ENCODE results near the gene EEF1A2.

EEF1A2 gene

DNA sequence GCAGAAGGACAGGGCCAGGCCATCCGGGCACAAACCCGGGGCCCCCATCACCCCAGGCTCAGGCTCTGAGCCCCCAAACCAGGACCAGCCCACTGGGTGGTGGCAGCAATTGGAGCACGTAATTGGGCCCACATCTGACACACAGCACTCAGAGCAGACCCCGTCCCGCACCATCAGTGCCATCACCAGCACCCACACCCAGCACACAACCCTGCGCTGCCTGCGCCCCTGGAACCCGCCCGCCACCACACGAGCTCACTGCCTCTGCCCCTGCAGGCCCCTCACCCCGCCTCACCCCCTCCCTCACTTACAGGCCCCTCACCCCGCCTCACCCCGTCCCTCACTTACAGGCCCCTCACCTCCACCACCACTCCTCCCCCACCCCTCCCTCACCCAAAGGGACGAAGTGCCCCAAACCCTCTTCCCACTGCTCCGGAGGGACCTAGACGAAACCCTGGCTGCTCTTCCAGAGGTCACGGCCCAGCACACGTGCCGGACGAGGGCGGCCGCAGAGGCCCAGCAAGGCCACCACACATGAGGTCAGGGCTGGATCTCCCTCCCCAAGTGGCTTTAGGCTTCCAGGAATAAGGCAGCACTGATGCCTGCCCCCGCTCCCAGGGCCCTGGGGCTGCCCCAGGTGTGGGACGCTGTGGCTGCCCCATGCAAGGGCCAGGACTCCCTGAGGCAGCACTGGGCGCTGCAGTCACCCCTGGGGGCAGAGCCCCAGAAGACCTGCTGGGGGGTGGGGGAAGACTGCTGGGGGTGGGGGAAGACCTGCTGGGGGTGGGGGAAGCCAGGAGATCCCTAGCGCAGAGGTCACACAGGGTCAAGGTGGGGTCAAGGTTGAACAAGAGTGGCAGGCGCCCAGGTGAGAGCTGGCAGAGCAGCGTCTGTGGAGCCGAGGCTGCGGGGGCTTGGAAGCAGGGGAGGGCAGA lies 48.8 kb downstream of the EEF1A2 start:
- no peak for DNase-seq (ENCODE audit: low read depth)

DNA sequence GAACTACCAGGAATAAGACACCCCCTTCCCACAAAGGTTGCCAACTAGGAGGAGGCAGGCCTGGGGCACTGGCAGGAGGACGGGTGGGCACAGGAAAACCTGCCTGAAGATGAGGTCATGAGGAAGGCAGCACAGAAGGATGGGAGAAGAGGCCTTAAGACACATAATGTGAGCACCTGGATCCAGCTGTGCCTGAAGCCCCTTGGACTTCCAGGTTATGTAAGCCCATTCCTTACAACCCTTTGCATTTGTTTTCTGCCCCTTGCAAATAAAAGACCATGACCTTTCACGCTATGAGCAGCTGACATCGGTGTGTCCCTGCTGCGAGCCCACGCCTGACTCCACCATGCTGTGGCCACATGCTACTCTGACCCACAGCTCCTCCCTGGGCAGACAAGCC lies 49.9 kb downstream of the EEF1A2 start:
- no peak for DNase-seq (ENCODE audit: low read depth)

DNA sequence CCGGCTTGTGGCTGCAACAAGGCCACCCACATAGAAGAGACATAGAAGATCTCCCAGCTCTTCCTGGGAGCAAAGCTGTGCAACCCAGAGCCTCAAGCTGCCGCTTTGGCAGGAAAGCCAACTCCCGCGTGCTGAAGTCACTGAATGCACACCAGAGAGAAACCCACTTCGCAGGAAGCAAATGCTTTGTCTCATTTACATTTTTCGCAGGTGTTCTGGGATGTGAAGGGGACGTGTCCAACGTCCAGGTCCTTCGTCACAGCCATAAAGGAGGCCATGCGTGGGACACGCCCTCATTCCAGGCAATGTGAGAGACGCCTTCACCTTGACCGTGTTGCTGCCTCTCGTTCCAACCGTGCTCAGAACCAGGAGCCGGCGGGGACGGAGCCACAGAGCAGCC lies 50.9 kb downstream of the EEF1A2 start:
- DNase-seq (ENCODE audit: low read depth), result no peak

DNA sequence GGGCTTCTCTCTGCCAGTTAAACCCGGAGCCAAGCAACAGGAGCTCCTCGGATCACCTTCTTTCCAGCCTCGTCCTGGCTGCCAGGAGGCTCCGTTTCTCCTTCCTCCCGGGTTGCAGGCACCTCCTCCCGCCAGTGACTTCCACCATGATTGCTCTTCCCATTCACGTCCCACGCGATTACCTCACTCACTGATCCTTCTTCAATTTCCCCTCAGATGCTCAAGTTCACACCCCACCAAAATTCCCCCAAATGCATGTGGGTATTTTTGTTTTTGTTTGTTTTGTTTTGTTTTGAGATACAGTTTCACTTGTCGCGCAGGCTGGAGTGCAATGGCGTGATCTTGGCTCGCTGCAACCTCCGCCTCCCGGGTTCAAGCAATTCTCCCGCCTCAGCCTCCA lies 51.6 kb downstream of the EEF1A2 start:
- DNase-seq (ENCODE audit: low read depth), result no peak

DNA sequence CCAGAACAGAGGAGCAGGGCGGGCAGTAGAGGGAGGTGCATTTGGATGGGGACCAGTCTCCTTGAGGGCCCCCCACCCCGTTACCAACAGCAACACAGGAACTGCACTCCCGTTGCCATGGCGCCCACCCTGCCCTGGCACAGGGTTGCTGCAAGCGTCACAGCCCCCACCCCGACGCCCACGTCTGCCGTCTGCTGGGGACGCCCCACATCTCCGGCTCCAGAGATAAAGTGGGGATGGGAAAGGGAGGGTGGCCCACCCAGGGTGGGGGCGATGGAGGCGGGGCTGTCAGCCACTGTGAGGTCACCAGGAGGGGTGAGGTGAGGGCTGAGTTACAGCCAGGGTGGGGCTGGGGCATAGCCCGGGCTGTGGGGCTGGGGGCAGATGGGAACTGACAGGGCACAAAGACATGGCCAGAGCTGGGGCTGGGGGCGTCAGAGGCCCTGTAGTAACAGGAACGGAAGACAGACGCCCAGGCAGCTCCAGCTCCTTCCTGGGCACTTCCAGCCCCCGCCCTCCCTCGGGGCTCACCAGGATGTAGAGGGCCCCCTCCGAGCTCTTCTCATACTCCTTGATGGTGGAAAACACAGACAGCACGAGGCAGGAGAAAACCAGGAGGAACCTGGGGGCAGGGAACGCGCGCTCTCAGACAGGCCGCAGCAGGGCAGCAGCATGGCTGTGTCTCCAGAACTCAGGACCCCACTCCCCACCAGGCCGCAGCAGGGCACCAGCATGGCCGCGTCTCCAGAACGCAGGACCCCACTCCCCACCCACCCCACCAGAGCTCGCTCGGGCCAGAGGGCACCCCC lies 52.5 kb downstream of the EEF1A2 start:
- DNase-seq (ENCODE audit: low read depth), result no peak

DNA sequence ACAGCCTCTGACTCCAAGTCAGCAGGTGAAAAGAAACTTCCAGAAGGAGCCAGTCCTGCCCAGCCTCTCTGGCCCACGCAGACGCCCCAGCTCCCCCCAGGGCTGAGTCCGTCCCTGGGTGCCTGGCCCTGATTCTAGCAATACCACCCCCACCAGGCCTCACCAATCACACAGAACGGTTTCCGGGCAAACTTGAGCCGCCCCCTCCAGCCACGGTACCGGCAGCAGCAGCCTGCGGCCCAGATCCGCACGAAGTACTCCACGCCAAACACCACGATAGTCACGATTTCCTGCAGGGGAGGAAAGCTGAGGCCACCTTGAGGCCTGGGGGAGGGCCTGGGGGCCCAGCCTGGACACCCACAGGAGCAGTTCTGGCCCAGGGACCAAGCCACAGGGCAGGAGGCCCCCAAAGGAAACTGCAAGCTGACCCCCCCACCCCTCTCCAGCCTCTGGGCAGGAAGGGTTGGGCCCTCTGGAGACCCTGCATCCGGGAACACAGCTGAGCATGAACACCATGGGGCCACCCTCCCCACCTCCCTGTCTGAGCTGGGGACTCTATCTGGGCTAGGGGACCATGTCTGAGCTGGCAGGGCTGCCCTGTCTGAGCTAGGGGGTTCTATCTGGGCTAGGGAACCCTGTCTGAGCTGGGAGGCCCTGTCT lies 53.7 kb downstream of the EEF1A2 start:
- no peak for DNase-seq (ENCODE audit: low read depth)

DNA sequence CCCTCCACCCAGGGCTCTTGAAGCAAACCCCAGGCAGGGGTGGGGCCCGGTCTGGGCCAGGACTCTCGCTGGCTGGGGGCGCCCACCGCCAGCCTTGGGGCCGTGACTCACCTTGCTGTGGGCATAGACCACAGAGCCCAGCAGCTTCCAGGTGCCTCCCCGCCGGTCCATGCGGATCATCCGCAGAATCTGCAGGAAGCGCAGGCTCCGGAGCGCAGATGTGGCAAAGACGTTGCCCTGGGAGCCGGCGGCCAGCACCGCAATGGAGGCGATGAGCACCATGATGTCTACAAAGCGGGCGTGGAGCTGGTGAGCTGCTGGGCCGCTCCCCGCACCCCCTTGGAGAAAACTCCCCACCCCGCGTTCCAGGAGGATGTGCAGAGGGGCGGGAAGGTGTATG lies 54.3 kb downstream of the EEF1A2 start:
- no peak for DNase-seq (ENCODE audit: low read depth)

DNA sequence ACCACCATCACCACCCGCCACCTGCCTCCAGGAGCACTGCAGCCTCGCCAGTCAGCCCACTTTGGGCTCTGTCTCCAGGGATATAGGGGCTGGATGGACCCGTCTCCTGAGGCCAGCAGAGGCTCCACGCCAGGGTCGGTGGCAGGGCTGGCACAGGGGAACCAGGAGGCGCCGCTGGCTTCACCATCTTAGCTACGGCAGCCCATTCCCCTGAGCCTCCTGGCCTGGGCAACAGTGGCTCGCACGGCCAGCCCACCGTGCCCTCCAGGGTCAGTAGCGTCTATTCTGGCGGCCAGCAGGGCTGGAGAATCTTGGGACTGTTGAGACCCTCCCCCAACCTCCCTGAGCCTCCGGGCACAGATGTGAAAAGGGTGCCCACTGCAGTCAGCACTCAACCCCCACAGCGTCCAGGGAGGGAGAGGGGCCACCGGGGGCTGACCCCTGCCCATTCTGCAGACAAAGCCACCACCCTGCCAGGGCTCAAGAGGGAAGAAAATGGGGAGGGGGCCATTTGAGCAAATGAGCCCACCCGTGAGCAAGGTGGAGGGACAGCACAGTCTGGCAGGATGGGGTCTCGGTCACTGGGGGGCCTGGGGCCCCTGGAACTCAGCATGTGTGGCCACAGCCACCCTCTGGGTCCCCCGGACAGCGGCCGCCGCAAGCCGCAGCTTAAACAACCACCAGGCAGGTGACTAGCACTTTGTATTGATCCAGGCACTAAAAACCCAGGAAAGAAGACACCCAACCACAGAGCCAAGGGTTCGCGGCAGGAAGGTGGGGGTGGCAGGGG lies 55.1 kb downstream of the EEF1A2 start:
- DNase-seq (ENCODE audit: low read depth), result no peak

DNA sequence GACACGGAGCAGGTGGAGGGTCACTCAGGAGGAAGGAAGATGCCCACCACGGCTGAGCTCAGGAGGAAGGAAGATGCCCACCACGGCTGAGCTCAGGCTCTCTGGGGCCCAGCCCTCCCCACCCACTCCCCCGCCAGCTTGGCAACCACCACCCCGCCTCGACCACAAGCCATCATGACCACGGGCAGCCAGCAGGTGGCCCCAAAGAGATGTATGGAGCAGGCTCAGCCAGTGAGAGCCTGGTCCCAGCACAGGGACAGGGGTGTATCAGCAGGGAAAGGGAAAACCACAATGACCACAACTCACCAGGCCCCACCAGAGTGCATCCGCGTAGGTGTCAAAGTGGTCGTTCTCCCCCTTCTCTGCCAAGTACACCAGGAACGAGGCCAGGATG lies 56.8 kb downstream of the EEF1A2 start:
- DNase-seq (ENCODE audit: low read depth), result peak; percentile 37

DNA sequence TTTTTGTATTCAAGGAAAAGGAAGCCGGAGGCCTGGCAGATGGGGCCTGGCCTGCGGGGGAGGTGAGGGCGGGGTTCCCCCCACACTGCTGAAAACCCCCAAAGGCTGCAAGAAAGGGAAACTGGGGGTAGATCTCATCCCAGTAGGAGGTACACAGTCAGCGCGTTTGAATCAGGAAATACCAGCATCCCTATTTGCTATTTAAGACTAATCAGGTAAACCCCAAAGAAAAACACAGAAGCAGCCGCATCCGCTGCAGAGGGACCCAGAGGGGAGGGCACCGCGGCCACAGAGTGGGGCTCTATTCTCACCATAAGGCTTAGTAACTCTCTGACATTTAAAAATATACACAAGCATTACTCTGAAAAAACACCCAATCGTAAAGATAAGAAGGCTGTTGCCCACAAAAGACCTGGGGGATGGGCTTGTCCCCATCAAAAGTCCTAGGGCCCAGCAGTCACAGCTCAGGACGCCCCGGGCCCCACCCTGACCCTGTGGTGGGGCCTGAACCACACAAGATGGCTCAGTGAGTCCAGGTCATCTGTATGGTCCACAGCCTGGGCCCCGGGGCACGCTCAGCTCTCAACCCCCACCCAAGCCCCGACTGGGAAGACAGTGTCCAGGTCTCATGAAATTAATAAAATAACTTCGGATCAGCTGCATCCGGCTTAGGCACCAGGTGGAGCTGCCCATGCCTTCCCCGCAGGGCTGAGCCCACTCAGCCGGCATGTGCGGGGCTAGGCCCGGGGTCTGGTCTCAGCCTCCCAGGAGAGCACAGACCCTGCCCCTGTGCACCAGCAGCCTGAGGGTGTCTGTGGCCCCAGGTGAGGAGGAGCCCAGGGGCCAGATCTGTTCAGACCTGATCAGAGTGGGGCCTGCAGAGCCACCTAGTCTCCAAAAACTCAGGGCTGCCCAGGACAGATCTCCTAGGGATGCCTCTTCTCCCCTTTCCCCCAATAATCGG lies 57.5 kb downstream of the EEF1A2 start:
- DNase-seq (ENCODE audit: low read depth), result no peak

DNA sequence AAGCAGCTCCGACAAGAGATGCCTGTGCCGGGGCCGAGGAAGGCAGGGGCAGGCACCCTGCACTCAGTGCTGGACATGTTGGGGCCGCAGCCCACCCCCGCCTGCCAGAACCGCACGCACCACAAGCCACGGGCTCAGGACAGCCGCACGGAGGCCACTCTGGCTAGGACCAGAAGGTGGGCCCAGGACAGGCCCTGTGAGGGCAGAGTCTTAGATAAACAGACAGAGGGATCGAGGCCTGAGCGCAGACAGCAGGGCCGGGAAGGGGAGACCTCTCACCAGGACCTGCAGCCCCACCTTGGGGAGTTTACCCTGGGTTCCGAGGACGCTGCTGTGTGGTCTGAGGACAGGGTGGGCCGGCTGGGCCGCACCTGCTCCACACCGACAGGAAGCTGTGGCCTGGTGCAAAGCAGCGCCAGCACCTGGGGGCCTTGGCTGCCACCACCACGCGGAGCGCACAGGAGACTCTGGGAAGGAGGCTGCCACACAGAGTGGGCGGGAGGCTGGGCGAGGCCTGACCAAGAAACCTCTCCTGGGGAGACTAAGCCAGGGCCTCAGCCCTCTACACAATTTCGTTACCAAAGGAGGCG lies 58.4 kb downstream of the EEF1A2 start:
- no peak for DNase-seq (ENCODE audit: low read depth)

DNA sequence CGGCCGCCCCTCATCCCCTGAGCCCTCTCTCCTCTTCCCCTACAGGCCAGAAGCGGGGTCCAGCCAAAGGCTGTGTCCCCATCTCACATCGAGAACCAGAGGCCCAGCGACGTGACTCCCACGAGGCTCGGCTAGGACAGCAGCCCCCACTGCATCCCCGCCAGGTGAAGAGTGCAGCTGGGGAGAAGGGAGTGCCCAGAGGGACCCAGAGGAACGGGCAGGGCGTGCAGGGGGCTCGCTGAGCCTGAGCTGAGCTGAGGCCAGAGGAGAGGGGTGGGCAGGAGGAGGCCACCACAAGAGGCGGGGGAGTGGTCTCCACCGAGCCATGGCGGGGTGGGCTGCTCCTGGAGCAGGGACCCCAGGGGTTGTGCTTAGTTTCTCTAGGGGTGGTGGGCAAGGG lies 59.0 kb downstream of the EEF1A2 start:
- no peak for DNase-seq (ENCODE audit: low read depth)

DNA sequence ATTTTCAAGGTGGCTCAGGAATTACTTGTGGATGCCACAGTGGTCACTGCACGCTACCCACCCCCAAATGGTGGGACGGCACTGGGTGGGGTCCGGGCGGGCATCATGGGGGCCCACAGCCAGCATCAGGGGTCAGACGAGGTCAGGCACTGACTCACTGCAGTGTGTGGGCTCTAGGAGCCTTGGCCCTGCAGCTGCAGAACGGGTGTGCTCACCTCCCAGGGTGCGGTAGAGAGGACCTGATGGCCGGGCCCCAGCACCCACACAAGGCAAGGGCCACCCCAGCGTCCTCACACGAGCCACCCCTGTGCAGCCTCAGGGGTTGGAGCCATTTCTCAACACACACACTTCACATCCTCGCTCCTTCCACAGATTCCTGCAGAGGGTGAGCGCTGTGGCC lies 60.8 kb downstream of the EEF1A2 start:
- no peak for DNase-seq (ENCODE audit: low read depth)

Data from iris pigment epithelial cell (primary cell).